Lower leg skin (tissue), 3 donors: ENCODE measurements around the gene GRIA2.
"Not testable (repeated sequence)": the region's sequence is repeated elsewhere in the genome, so short reads cannot be mapped to it uniquely, and the experiment has no call there.

ENCODE experiments used
- POLR2A ChIP-seq, 2 donors: fragments of 450-650 bp; IDR thresholded peaks; one replicate each; pipeline ENCODE4 v1.6.1; 2016 to 2017; ENCODE audit warnings: antibody characterized with exemption in 2 of 2, mild to moderate bottlenecking in 1 of 2, moderate library complexity in 1 of 2
- TF ChIP-seq, protein P1 (sequence below), 3 donors: fragments of 450-650 bp; IDR thresholded peaks; one replicate each; pipeline ENCODE4 v1.5.1; 2016; ENCODE audit warnings: antibody characterized with exemption in 3 of 3, mild to moderate bottlenecking in 3 of 3, moderate library complexity in 2 of 3

DNA sequence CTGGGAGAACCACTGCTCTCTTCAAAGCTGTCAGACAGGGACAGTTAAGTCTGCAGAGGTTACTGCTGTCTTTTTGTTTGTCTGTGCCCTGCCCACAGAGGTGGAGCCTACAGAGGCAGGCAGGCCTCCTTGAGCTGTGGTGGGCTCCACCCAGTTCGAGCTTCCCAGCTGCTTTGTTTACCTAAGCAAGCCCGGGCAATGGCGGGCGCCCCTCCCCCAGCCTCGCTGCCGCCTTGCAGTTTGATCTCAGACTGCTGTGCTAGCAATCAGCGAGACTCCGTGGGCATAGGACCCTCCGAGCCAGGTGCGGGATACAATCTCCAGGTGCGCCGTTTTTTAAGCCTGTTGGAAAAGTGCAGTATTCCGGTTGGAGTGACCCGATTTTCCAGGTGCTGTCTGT is 40.3 kb upstream of the GRIA2 start:
- TF ChIP-seq, protein P1, sequence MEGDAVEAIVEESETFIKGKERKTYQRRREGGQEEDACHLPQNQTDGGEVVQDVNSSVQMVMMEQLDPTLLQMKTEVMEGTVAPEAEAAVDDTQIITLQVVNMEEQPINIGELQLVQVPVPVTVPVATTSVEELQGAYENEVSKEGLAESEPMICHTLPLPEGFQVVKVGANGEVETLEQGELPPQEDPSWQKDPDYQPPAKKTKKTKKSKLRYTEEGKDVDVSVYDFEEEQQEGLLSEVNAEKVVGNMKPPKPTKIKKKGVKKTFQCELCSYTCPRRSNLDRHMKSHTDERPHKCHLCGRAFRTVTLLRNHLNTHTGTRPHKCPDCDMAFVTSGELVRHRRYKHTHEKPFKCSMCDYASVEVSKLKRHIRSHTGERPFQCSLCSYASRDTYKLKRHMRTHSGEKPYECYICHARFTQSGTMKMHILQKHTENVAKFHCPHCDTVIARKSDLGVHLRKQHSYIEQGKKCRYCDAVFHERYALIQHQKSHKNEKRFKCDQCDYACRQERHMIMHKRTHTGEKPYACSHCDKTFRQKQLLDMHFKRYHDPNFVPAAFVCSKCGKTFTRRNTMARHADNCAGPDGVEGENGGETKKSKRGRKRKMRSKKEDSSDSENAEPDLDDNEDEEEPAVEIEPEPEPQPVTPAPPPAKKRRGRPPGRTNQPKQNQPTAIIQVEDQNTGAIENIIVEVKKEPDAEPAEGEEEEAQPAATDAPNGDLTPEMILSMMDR (IDR thresholded peaks at IDR 0.05), result not testable (repeated sequence)
- TF ChIP-seq POLR2A (IDR thresholded peaks at IDR 0.05), result not testable (repeated sequence)
